ENCODE results near the gene UPK3B. TPM values are rescaled to one million over a fixed set of nuclear protein-coding genes. Genes with fewer than 3 reads are reported as not detected.
"Not testable (repeated sequence)": the region's sequence is repeated elsewhere in the genome, so short reads cannot be mapped to it uniquely, and the experiment has no call there.

UPK3B gene
- total RNA-seq, 1 donor from 2014 or later, result 2.7 TPM

DNA sequence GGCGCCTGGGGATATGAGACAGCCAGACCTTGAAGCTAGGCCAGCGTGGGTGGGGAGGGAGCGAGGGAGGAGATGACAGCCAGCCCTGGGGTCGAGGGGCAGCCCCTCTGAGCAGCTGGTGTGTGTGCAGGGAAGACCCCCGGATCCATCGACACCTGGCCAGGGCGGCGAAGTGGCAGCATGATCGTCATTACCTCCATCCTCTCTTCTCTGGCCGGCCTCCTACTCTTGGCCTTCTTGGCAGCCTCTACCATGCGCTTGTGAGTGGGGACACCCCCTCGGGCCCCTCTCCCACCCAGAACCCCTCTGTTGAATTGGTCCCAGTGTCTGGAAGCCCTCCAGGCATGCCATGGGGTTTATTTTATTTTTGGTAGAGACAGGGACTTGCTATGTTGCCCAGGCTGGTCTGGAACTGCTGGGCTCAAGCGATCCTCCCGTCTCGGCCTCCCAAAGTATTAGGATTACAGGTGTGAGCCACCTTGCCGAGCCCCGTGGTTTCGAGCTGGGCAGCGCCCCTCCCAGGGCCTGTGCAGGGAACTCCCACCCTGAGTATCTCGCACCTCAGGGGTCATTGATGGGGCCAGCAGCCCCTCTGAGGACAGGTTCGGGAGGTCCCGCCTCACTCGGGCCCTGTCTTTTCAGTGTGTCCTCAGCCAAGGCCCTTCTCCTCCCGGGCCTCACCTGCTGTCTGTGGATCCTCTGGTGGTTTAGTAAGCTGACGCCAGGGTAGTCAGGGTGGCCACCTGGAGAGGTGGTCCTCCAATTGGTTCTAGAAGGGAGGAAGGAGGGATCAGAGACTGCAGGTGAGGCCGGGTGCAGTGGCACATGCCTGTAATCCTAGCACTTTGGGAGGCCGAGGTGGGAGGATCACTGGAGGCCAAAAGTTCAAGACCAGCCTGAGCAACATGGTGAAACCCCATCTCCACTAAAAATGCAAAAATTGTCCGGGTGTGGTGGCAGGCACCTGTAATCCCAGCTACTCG is 3.8 kb downstream of the UPK3B start:
- peak overlapping the region; percentile 60 for H3K27ac ChIP-seq
- DNase-seq (ENCODE audit: extremely low spot score in 2 of 2), result peak in 1 of 2 donors; percentile 87
- H3K4me3 ChIP-seq, result no peak overlapping the region
- TF ChIP-seq POLR2AphosphoS5 (IDR thresholded peaks at IDR 0.05; ENCODE audit: insufficient read depth in 1 of 2, low read depth in 1 of 2) (no peak), POLR2A (IDR thresholded peaks at IDR 0.05) (no peak), CTCF (IDR thresholded peaks at IDR 0.05) (no peak)
- intact Hi-C loops (cut with DNase I), result no loop called here
- H3K4me1 ChIP-seq, result peaks cover 19% of the 10 kb centered on the region
- H3K36me3 ChIP-seq, result no peaks in the 10 kb centered on the region
- no peaks in the 10 kb centered on the region for H3K9me3 ChIP-seq
- no peaks in the 10 kb centered on the region for H3K27me3 ChIP-seq

GRCh38 chr7:76514926-76515771 is 4.8 kb downstream of the UPK3B start:
- peak overlapping the region; percentile 60 for H3K27ac ChIP-seq
- peak overlapping the region in 1 of 2 donors; percentile 21 for H3K4me3 ChIP-seq
- no peaks in the 10 kb centered on the region for H3K9me3 ChIP-seq
- TF ChIP-seq POLR2AphosphoS5 (IDR thresholded peaks at IDR 0.05; ENCODE audit: insufficient read depth in 1 of 2, low read depth in 1 of 2) (no peak), CTCF (IDR thresholded peaks at IDR 0.05) (no peak), POLR2A (IDR thresholded peaks at IDR 0.05) (no peak)
- H3K36me3 ChIP-seq, result no peaks in the 10 kb centered on the region
- peaks cover 15% of the 10 kb centered on the region for H3K4me1 ChIP-seq
- intact Hi-C loops (cut with DNase I), result no loop called here
- H3K27me3 ChIP-seq, result no peaks in the 10 kb centered on the region
- DNase-seq (ENCODE audit: extremely low spot score in 2 of 2), result peak in 1 of 2 donors; percentile 70

DNA sequence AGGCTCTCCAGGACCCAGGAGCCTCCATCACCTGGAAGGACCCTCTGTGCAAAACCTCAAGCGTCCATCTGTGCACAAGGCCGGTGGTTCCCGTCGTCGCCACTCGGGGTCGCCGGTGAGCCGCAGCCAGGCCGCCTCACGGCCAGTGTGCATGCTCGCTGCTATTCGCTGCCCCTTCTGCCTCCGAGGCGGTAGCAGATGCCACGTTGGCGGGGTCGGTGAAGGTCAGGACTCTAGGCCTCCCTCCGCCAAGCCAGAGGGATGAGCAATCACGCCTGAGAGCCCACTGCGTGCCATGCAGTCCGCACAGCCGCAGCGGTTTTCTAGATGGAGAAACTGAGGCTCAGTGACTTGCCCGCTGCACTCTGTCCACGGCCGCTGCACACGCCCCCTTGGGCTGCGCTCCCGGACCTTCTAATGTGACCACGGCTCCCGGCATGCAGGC is 5.7 kb downstream of the UPK3B start:
- H3K4me1 ChIP-seq, result peaks cover 11% of the 10 kb centered on the region
- no peak overlapping the region for H3K27ac ChIP-seq
- peak in 1 of 3 experiments; percentile 49 for TF ChIP-seq CTCF (IDR thresholded peaks at IDR 0.05)
- TF ChIP-seq POLR2A (IDR thresholded peaks at IDR 0.05), result no peak
- H3K9me3 ChIP-seq, result no peaks in the 10 kb centered on the region
- H3K36me3 ChIP-seq, result no peaks in the 10 kb centered on the region
- no peak overlapping the region for H3K4me3 ChIP-seq
- no peaks in the 10 kb centered on the region for H3K27me3 ChIP-seq
- DNase-seq (ENCODE audit: extremely low spot score in 2 of 2), result no peak
- intact Hi-C loops (cut with DNase I), result no loop called here

DNA sequence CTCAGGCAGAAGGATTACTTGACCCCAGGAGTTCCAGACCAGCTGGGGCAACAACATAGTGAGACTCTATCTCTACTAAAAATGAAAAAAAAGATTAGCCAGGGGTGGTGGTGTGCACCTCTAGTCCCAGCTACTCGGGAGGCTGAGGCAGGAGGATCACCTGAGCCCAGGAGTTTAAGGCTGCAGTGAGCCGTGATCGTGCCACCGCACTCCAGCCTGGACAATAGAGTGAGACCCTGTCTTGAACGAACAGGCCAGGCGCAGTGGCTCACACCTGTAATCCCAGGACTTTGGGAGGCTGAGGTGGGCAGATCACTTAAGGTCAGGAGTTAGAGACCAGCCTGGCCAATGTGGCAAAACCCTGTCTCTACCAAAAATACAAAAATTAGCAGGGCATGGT is 6.6 kb downstream of the UPK3B start:
- not testable (repeated sequence) for DNase-seq (ENCODE audit: extremely low spot score in 2 of 2); H3K27ac ChIP-seq
- peaks cover 11% of the 10 kb centered on the region for H3K4me1 ChIP-seq

DNA sequence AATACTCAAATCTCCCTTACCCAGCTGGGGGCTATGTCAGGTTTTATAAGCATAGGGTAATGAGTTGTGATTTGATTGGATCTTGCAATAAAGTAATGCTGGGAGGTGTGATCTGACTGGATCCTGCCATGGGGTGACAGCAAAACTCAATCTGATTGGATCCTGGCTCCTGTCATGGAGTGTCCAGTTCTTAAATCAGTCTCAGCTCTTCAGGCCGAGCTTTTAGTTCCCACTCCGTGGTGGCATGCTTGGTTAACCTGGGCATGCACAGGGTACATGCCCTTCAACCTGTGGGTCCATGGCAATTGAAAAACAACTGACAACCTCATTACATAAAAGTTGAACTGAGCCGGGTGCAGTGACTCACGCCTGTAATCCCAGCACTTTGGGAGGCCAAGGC is 15.8 kb downstream of the UPK3B start:
- H3K4me3 ChIP-seq; intact Hi-C loops (cut with DNase I); H3K4me1 ChIP-seq; H3K27me3 ChIP-seq; H3K9me3 ChIP-seq; H3K27ac ChIP-seq; H3K36me3 ChIP-seq; DNase-seq (ENCODE audit: extremely low spot score in 2 of 2): not testable (repeated sequence)

More for the DNA sequence above, 6.6 kb downstream of the UPK3B start:
- intact Hi-C loops (cut with DNase I); H3K27me3 ChIP-seq; H3K4me3 ChIP-seq; H3K36me3 ChIP-seq; H3K9me3 ChIP-seq: not testable (repeated sequence)

DNA sequence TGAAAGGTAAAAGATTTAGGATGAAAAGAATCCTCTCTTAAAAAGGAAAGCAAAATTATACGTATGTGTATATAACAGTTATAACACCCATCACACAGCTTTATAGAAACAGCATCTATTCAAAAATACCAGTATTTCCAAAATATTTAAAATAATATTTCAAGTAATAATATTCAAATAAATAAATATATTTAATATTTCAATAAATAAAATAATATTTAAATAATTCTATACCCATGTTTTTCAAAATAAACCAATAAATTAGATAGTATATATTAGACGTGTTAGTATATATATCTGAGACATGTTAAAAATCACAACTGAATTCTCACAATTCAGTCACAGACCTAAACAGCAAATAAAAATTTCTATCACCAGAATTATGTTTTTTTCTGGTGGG is 21.3 kb downstream of the UPK3B start:
- H3K9me3 ChIP-seq; H3K4me3 ChIP-seq; H3K36me3 ChIP-seq; intact Hi-C loops (cut with DNase I); DNase-seq (ENCODE audit: extremely low spot score in 2 of 2); H3K27ac ChIP-seq; H3K27me3 ChIP-seq; H3K4me1 ChIP-seq: not testable (repeated sequence)

- H3K36me3 ChIP-seq; H3K27ac ChIP-seq; H3K9me3 ChIP-seq; H3K27me3 ChIP-seq; H3K4me1 ChIP-seq; H3K4me3 ChIP-seq; intact Hi-C loops (cut with DNase I); DNase-seq (ENCODE audit: extremely low spot score in 2 of 2): not testable (repeated sequence)
Measured at GRCh38 chr7:76543197-76543596, 32.8 kb downstream of the UPK3B start, which contains the start of gene SPDYE16. Gene SPDYE16, minus strand, starts transcription at chr7:76543297. Its CDS starts 1,838 bp downstream, at chr7:76541459.

Data from vagina (tissue), 2 donors.